IMR-90 (cell line): ENCODE measurements around the gene MNT. TPM values are rescaled to one million over a fixed set of nuclear protein-coding genes. Genes with fewer than 3 reads are reported as not detected.
A peak's percentile ranks its signal among the peaks of the same experiment; 100 is the strongest.

ENCODE experiments used
- ATAC-seq: fragments of 200-7000 bp; cut with Tn5 transposase; 2 replicates; pipeline ENCODE4 v1.9.1; 2020; ENCODE audit warnings: low read depth, mild to moderate bottlenecking, moderate library complexity
- BruUV-seq: library from RNA; stranded (reverse); fragments of 400-500 nt; replicated peaks from 2 replicates; lab custom pipeline; 2021; lab: Mats Ljungman, UMichigan
- CTCF ChIA-PET: fragments of 300-600 bp; formaldehyde crosslinking; extraction: SDS; loops from one replicate; lab custom pipeline; 2021; ENCODE audit warnings: antibody characterized with exemption; lab: Yijun Ruan, JAX
- POLR2A ChIA-PET: fragments of 300-600 bp; sonication (Branson Sonifier 250); formaldehyde crosslinking; loops from one replicate; lab custom pipeline; 2022; ENCODE audit warnings: antibody characterized with exemption; ENCODE audit not compliant: unreplicated experiment; lab: Charles Lee
- DNase-seq: peaks from one replicate; pipeline ENCODE4 v3.0.0; 2013
- H2AFZ ChIP-seq: replicated peaks from 2 replicates; pipeline ENCODE3; 2013; ENCODE audit warnings: low read length, mild to moderate bottlenecking; ENCODE audit not compliant: poor library complexity
- H2AK5ac ChIP-seq: 2 replicates; pipeline ENCODE4 v1.6.1; 2013; ENCODE audit warnings: low read depth, low read length, inconsistent platforms
- H2AK9ac ChIP-seq: replicated peaks from 2 replicates; pipeline ENCODE3; 2013; ENCODE audit warnings: mild to moderate bottlenecking, low read depth, low read length, moderate library complexity; ENCODE audit not compliant: poor library complexity
- H2BK120ac ChIP-seq: 2 replicates; pipeline ENCODE4 v1.6.1; 2013; ENCODE audit warnings: low read depth, low read length, inconsistent platforms
- H2BK15ac ChIP-seq: 3 replicates; pipeline ENCODE4 v1.6.1; 2013; ENCODE audit warnings: low read depth, low read length, inconsistent platforms
- H2BK20ac ChIP-seq: 2 replicates; pipeline ENCODE4 v1.6.1; 2013; ENCODE audit warnings: low read depth, mild to moderate bottlenecking, inconsistent platforms, low read length, moderate library complexity
- H2BK5ac ChIP-seq: 2 replicates; pipeline ENCODE4 v1.6.1; 2013; ENCODE audit warnings: mild to moderate bottlenecking, low read depth, low read length, inconsistent platforms; ENCODE audit not compliant: poor library complexity, severe bottlenecking
- H3K14ac ChIP-seq: replicated peaks from 2 replicates; pipeline ENCODE4 v1.6.1; 2013; ENCODE audit warnings: low read depth, low read length, inconsistent platforms
- H3K18ac ChIP-seq: 2 replicates; pipeline ENCODE4 v1.6.1; 2013; ENCODE audit warnings: low read depth, low read length, control low read depth
- H3K23ac ChIP-seq: 2 replicates; pipeline ENCODE4 v1.6.1; 2013; ENCODE audit warnings: low read depth, low read length, inconsistent platforms
- H3K27ac ChIP-seq: 2 replicates; pipeline ENCODE4 v1.5.1; 2013; ENCODE audit warnings: mild to moderate bottlenecking, control low read depth, low read length; ENCODE audit not compliant: insufficient read depth
- H3K27me3 ChIP-seq: 2 replicates; pipeline ENCODE4 v1.6.1; 2013; ENCODE audit warnings: low read length; ENCODE audit not compliant: control insufficient read depth, insufficient read depth
- H3K36me3 ChIP-seq: 2 replicates; pipeline ENCODE4 v1.6.1; 2013; ENCODE audit warnings: low read length, mixed read lengths; ENCODE audit not compliant: control insufficient read depth, insufficient read depth
- H3K4ac ChIP-seq: 2 replicates; pipeline ENCODE4 v1.6.1; 2013; ENCODE audit warnings: low read depth, low read length, inconsistent platforms
- H3K4me1 ChIP-seq: 2 replicates; pipeline ENCODE4 v1.6.1; 2013; ENCODE audit warnings: low read length, mixed read lengths; ENCODE audit not compliant: control insufficient read depth, insufficient read depth
- H3K4me2 ChIP-seq: 2 replicates; pipeline ENCODE4 v1.6.1; 2013; ENCODE audit warnings: low read depth, mild to moderate bottlenecking, control low read depth, low read length, moderate library complexity
- H3K4me3 ChIP-seq: 2 replicates; pipeline ENCODE4 v1.5.1; 2013; ENCODE audit warnings: low read depth, mild to moderate bottlenecking, control low read depth, low read length, moderate library complexity; ENCODE audit not compliant: insufficient read depth
- H3K56ac ChIP-seq: 2 replicates; pipeline ENCODE4 v1.6.1; 2013; ENCODE audit warnings: low read length, inconsistent platforms; ENCODE audit not compliant: insufficient read depth; ENCODE audit errors: extremely low read depth
- H3K79me1 ChIP-seq, 2 experiments: 2 replicates each; pipeline ENCODE4 v1.6.1; 2013; ENCODE audit warnings: low read length in 2 of 2, inconsistent platforms in 1 of 2, low read depth in 1 of 2
- H3K9ac ChIP-seq: 2 replicates; pipeline ENCODE4 v1.6.1; 2013; ENCODE audit warnings: low read depth, low read length, control low read depth
- H3K9me1 ChIP-seq: 2 replicates; pipeline ENCODE4 v1.6.1; 2013; ENCODE audit warnings: low read length, inconsistent platforms; ENCODE audit not compliant: insufficient read depth
- H3K9me3 ChIP-seq: 2 replicates; pipeline ENCODE4 v1.6.1; 2013; ENCODE audit warnings: low read length; ENCODE audit not compliant: control insufficient read depth, insufficient read depth
- H4K20me1 ChIP-seq: 2 replicates; pipeline ENCODE4 v1.6.1; 2013; ENCODE audit warnings: low read length, inconsistent platforms; ENCODE audit not compliant: insufficient read depth
- H4K5ac ChIP-seq: 2 replicates; pipeline ENCODE4 v1.6.1; 2013; ENCODE audit warnings: mild to moderate bottlenecking, low read depth, low read length, control low read depth
- H4K8ac ChIP-seq, 2 experiments: 2 replicates each; pipeline ENCODE4 v1.6.1; 2013; ENCODE audit warnings: low read depth in 2 of 2, low read length in 2 of 2, control low read depth in 1 of 2, inconsistent platforms in 1 of 2
- H4K91ac ChIP-seq: 2 replicates; pipeline ENCODE4 v1.6.1; 2013; ENCODE audit warnings: low read depth, low read length, inconsistent platforms; ENCODE audit not compliant: insufficient read depth
- CEBPB ChIP-seq: IDR thresholded peaks from 2 replicates; pipeline ENCODE4 v1.6.1; 2012; ENCODE audit warnings: low read depth, low read length, improper control_type of control experiment
- POLR2A ChIP-seq: IDR thresholded peaks from 2 replicates; pipeline ENCODE4 v1.6.1; 2012; ENCODE audit warnings: mild to moderate bottlenecking, low read depth, low read length
- RFX5 ChIP-seq: IDR thresholded peaks from 2 replicates; pipeline ENCODE4 v1.8.0; 2012; ENCODE audit warnings: low read depth, mild to moderate bottlenecking, low read length, moderate library complexity
- WGBS, 2 experiments: methylation state at CpG; one replicate each; pipeline versions ENCODE4 v1.1.5 to v1.1.7; 2013; ENCODE audit warnings: missing lambda C conversion rate in 2 of 2; ENCODE audit not compliant: insufficient read length in 1 of 2; ENCODE audit errors: extremely low coverage in 2 of 2; 5-methylcytosine and 5-hydroxymethylcytosine counted together
- dilution Hi-C: fragments of 300-500 bp; cut with HindIII; formaldehyde crosslinking; loops from one replicate; pipeline ENCODE4 v1.14.3; 2018; ENCODE audit warnings: low sequenced_read_pairs; ENCODE audit not compliant: unreplicated experiment
- in situ Hi-C: fragments of 300-500 bp; cut with MboI; formaldehyde crosslinking; loops from 3 replicates; pipeline ENCODE4 v1.14.3; 2019; ENCODE audit warnings: low sequenced_read_pairs, inconsistent platforms, mixed read lengths
- intact Hi-C: fragments of 100-400 bp; cut with micrococcal nuclease; formaldehyde crosslinking; loops from 2 replicates; pipeline ENCODE4 v1.10.0; 2022
- polyA plus RNA-seq, 3 experiments: library from polyadenylated mRNA; depleted of rRNA; stranded (reverse); fragments of >200 nt; gene quantifications; 2 replicates each; pipeline ENCODE4 v1.2.3, GENCODE V29; 2012; ENCODE audit warnings: low replicate concordance in 1 of 3
- total RNA-seq: library from RNA; depleted of rRNA; stranded (reverse); fragments of >200 nt; gene quantifications from 2 replicates; pipeline ENCODE4 v1.2.3, GENCODE V29; 2012
- TF ChIP-seq, protein P1 (sequence below): fragments of 150-350 bp; IDR thresholded peaks from 2 replicates; pipeline ENCODE4 v1.6.1; 2017; ENCODE audit warnings: mild to moderate bottlenecking, antibody characterized with exemption, low read length, low read depth
- TF ChIP-seq, protein P2 (sequence below): conservative IDR thresholded peaks from 2 replicates; pipeline ENCODE4 v1.5.1; 2012; ENCODE audit warnings: mild to moderate bottlenecking, low read depth, low read length, improper control_type of control experiment

Gene MNT
- total and polyA plus RNA-seq, 2 of the 4 experiments (the other 2 are of a cell fraction): 1.4 to 8.3 TPM

DNA sequence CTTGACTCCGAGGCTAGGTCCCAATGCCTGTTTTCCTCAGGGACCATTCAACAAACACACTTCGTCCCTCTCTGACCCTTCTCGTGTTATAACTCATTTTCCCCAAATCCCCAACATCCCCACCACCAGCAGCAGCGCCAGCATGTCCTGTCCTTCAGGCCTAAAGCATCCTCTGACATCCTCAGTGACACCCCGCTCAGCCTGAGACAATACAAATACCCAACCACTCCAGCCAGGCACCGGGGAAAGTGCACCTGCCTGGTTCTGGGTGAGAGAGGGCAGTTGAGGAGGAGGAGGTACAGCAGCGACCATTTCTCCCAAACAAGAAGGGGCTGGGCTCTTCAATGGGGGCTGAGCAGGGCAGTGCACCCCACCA, 4.7 kb downstream of the MNT start:
- POLR2A ChIA-PET: no interaction called here
- no TSS peak for BruUV-seq
- peaks cover 42% of the 10 kb centered on the region for H3K4me1 ChIP-seq

More for the DNA sequence above, 4.7 kb downstream of the MNT start:
- H2BK5ac ChIP-seq: peak overlapping the region; percentile 86
- peak overlapping the region; percentile 29; the same call in 1 of the 3 replicates for H2BK15ac ChIP-seq
- peak overlapping the region; percentile 57 for H2BK20ac ChIP-seq
- H3K27ac ChIP-seq: peak overlapping the region; percentile 86
- H4K20me1 ChIP-seq: peaks cover 39% of the 10 kb centered on the region
- no peaks in the 10 kb centered on the region for H3K9me3 ChIP-seq
- dilution Hi-C loops: no loop called here
- H3K18ac ChIP-seq: peak overlapping the region; percentile 45
- H3K56ac ChIP-seq: peak overlapping the region; percentile 69; the same call in 1 of the 2 replicates
- H2AFZ ChIP-seq: peak overlapping the region; percentile 90
- peak overlapping the region; percentile 32 for H3K4me3 ChIP-seq
- H3K4me2 ChIP-seq: peak overlapping the region; percentile 84
- peak overlapping the region; percentile 86 for H3K4ac ChIP-seq
- H3K79me1 ChIP-seq: peaks cover 18 to 66% of the 10 kb centered on the region in 2 experiments
- WGBS, 2 experiments: 33% methylated on average over 1 of the region's 7 CpGs; no CpG with 5 or more reads in 1 of the 2 experiments
- CTCF ChIA-PET: no interaction called here
- H2AK9ac ChIP-seq: peak overlapping the region; percentile 88
- intact Hi-C loops: no loop called here
- H3K9me1 ChIP-seq: peaks cover 20% of the 10 kb centered on the region
- in situ Hi-C loops: no loop called here
- H3K9ac ChIP-seq: peak overlapping the region; percentile 59
- H3K36me3 ChIP-seq: no peaks in the 10 kb centered on the region; the same call in 1 of the 2 replicates
- no peaks in the 10 kb centered on the region for H3K27me3 ChIP-seq
- peak overlapping the region; percentile 14 to 60 for H4K8ac ChIP-seq
- peak overlapping the region; percentile 97 for H2AK5ac ChIP-seq
- peak overlapping the region; percentile 81 for H3K14ac ChIP-seq
- H4K91ac ChIP-seq: peak overlapping the region; percentile 76
- peak overlapping the region; percentile 80 for H4K5ac ChIP-seq
- ATAC-seq (no peak), DNase-seq (no peak)
- TF ChIP-seq POLR2A (no peak), RFX5 (no peak), CEBPB (no peak)
- TF ChIP-seq, protein P1, sequence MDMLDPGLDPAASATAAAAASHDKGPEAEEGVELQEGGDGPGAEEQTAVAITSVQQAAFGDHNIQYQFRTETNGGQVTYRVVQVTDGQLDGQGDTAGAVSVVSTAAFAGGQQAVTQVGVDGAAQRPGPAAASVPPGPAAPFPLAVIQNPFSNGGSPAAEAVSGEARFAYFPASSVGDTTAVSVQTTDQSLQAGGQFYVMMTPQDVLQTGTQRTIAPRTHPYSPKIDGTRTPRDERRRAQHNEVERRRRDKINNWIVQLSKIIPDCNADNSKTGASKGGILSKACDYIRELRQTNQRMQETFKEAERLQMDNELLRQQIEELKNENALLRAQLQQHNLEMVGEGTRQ: no peak
- TF ChIP-seq, protein P2, sequence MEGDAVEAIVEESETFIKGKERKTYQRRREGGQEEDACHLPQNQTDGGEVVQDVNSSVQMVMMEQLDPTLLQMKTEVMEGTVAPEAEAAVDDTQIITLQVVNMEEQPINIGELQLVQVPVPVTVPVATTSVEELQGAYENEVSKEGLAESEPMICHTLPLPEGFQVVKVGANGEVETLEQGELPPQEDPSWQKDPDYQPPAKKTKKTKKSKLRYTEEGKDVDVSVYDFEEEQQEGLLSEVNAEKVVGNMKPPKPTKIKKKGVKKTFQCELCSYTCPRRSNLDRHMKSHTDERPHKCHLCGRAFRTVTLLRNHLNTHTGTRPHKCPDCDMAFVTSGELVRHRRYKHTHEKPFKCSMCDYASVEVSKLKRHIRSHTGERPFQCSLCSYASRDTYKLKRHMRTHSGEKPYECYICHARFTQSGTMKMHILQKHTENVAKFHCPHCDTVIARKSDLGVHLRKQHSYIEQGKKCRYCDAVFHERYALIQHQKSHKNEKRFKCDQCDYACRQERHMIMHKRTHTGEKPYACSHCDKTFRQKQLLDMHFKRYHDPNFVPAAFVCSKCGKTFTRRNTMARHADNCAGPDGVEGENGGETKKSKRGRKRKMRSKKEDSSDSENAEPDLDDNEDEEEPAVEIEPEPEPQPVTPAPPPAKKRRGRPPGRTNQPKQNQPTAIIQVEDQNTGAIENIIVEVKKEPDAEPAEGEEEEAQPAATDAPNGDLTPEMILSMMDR: no peak
- peak overlapping the region; percentile 71 for H2BK120ac ChIP-seq
- peak overlapping the region; percentile 94 for H3K23ac ChIP-seq
